CD4-positive, alpha-beta memory T cell (primary cell): ENCODE results near the gene SERHL2. TPM values are rescaled to one million over a fixed set of nuclear protein-coding genes. Genes with fewer than 3 reads are reported as not detected.
"Not testable (repeated sequence)": the region's sequence is repeated elsewhere in the genome, so short reads cannot be mapped to it uniquely, and the experiment has no call there.

Experiments
- CTCF ChIA-PET: fragments of 350-600 bp; sonication (Branson Sonifier 250); formaldehyde crosslinking; loops from one replicate; lab custom pipeline; 2021; ENCODE audit warnings: inconsistent platforms; ENCODE audit not compliant: partially characterized antibody; lab: Charles Lee
- POLR2A ChIA-PET: fragments of 350-600 bp; sonication (Branson Sonifier 250); formaldehyde crosslinking; loops from one replicate; lab custom pipeline; 2021; ENCODE audit not compliant: partially characterized antibody; lab: Charles Lee
- DNase-seq, 5 donors: peaks; one replicate each; pipeline versions ENCODE4 v3.0.0 to v3.0.0-alpha.2; 2020 to 2022; ENCODE audit warnings: mixed read lengths in 1 of 5
- H3K27ac ChIP-seq: one replicate; pipeline ENCODE4 v1.7.0; 2013; ENCODE audit warnings: low read depth, low read length
- H3K27me3 ChIP-seq: 2 replicates; pipeline ENCODE4 v1.7.0; 2013; ENCODE audit warnings: mild to moderate bottlenecking, low read length, moderate library complexity; ENCODE audit not compliant: insufficient read depth
- H3K36me3 ChIP-seq: 2 replicates; pipeline ENCODE4 v1.7.0; 2013; ENCODE audit warnings: mild to moderate bottlenecking, low read length, moderate library complexity; ENCODE audit not compliant: insufficient read depth
- H3K4me1 ChIP-seq: 2 replicates; pipeline ENCODE4 v1.7.0; 2013; ENCODE audit warnings: mild to moderate bottlenecking, low read length, moderate library complexity; ENCODE audit not compliant: insufficient read depth
- H3K4me3 ChIP-seq, 2 donors: one replicate each; pipeline ENCODE4 v1.7.0; 2013; ENCODE audit warnings: low read length in 2 of 2, mild to moderate bottlenecking in 1 of 2
- H3K9me3 ChIP-seq, 2 donors: one replicate each; pipeline ENCODE4 v1.7.0; 2013; ENCODE audit warnings: low read length in 2 of 2, control low read depth in 1 of 2; ENCODE audit not compliant: control insufficient read depth in 1 of 2
- H3K27ac Mint-ChIP-seq, 7 donors: one replicate each; pipeline ENCODE4 v1.8.0; 2020 to 2021; ENCODE audit warnings: mixed read lengths in 7 of 7, mild to moderate bottlenecking in 6 of 7, inconsistent platforms in 3 of 7, moderate library complexity in 3 of 7
- H3K27me3 Mint-ChIP-seq, 2 donors: one replicate each; pipeline ENCODE4 v1.8.0; 2020 to 2021; ENCODE audit warnings: mixed read lengths in 2 of 2
- H3K36me3 Mint-ChIP-seq, 2 donors: one replicate each; pipeline ENCODE4 v1.8.0; 2020 to 2021; ENCODE audit warnings: mixed read lengths in 2 of 2, inconsistent platforms in 1 of 2, mild to moderate bottlenecking in 1 of 2
- H3K4me1 Mint-ChIP-seq, 4 donors: one replicate each; pipeline ENCODE4 v1.8.0; 2020 to 2021; ENCODE audit warnings: mixed read lengths in 4 of 4, mild to moderate bottlenecking in 1 of 4
- H3K4me3 Mint-ChIP-seq, 8 donors: one replicate each; pipeline ENCODE4 v1.8.0; 2020 to 2021; ENCODE audit warnings: mixed read lengths in 8 of 8, mild to moderate bottlenecking in 7 of 8, moderate library complexity in 6 of 8, inconsistent platforms in 3 of 8
- H3K9me3 Mint-ChIP-seq, 8 donors: one replicate each; pipeline ENCODE4 v1.8.0; 2020 to 2021; ENCODE audit warnings: mixed read lengths in 8 of 8, mild to moderate bottlenecking in 5 of 8, inconsistent platforms in 3 of 8, moderate library complexity in 1 of 8
- intact Hi-C: fragments of 100-400 bp; cut with micrococcal nuclease; formaldehyde crosslinking; loops from one replicate; pipeline ENCODE4 v1.15.1; 2023
- polyA plus RNA-seq, 2 donors: library from polyadenylated mRNA; unstranded; fragments of 300-500 nt; fragmentation: Illumina TruSeq; gene quantifications; one replicate each; pipeline ENCODE4 v1.2.3, GENCODE V29; 2021
- total RNA-seq, 2 experiments: library from RNA; stranded (reverse); gene quantifications; one replicate each; pipeline ENCODE4 v1.2.3, GENCODE V29; 2021

SERHL2 gene
- total and polyA plus RNA-seq, 4 experiments from 2014 or later, result 0.26 to 0.81 (median 0.36) TPM; not detected in 1

GRCh38 chr22:42603427-42603826, 49.7 kb downstream of the SERHL2 start:
- H3K9me3 ChIP-seq, result no peaks in the 10 kb centered on the region
- no peaks in the 10 kb centered on the region for H3K27me3 ChIP-seq
- H3K4me3 Mint-ChIP-seq, result no peak overlapping the region
- intact Hi-C loops, result no loop called here
- H3K27ac ChIP-seq, result no peak overlapping the region
- CTCF ChIA-PET, result no interaction called here
- peaks cover 13 to 48% (median 23%) of the 10 kb centered on the region in 4 donors for H3K4me1 Mint-ChIP-seq
- no peak for DNase-seq
- H3K9me3 Mint-ChIP-seq, result no peaks in the 10 kb centered on the region
- peaks cover 8% of the 10 kb centered on the region for H3K4me1 ChIP-seq
- peaks cover 49 to 67% of the 10 kb centered on the region in 2 donors for H3K36me3 Mint-ChIP-seq
- H3K4me3 ChIP-seq, result no peak overlapping the region
- POLR2A ChIA-PET, result no interaction called here
- no peaks in the 10 kb centered on the region for H3K27me3 Mint-ChIP-seq
- peaks cover 55% of the 10 kb centered on the region for H3K36me3 ChIP-seq
- peak overlapping the region in 5 of 7 donors; percentile 9 to 82 (median 42) for H3K27ac Mint-ChIP-seq

DNA sequence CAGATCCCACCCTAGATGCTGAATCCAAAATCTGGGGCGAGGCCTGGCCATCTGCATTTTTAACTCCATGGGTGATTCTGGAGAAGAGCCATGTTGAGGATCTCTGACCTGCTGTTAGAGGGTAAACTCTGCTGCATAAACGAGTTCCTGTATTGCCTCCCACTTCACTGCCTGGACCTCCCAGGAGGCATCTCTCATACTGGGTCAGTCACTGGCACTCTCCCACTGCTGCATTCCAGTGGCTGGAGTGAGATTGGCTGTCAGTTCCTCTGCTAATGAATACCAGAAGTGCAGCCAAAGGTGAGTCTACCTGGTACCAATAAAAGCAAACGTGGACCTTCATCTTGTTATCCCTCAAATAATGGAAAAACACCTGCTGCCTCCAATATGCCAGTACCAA, 50.6 kb downstream of the SERHL2 start:
- H3K9me3 Mint-ChIP-seq, result no peaks in the 10 kb centered on the region
- Histone ChIP-seq H3K4me3 (no peak overlapping the region), H3K9me3 (no peaks in the 10 kb centered on the region), H3K36me3 (peaks cover 53% of the 10 kb centered on the region), H3K27me3 (no peaks in the 10 kb centered on the region), H3K27ac (no peak overlapping the region), H3K4me1 (peaks cover 18% of the 10 kb centered on the region)
- ChIA-PET CTCF (no interaction called here), POLR2A (no interaction called here)
- H3K4me1 Mint-ChIP-seq, result peaks cover 18 to 57% (median 27%) of the 10 kb centered on the region in 4 donors
- no peak for DNase-seq
- H3K36me3 Mint-ChIP-seq, result peaks cover 40 to 63% of the 10 kb centered on the region in 2 donors
- H3K27ac Mint-ChIP-seq, result peak overlapping the region in 1 of 7 donors; percentile 42
- intact Hi-C loops, result no loop called here
- no peaks in the 10 kb centered on the region for H3K27me3 Mint-ChIP-seq
- H3K4me3 Mint-ChIP-seq, result no peak overlapping the region

GRCh38 chr22:42607641-42608040, 53.9 kb downstream of the SERHL2 start:
- H3K27me3 ChIP-seq, H3K27ac ChIP-seq, intact Hi-C loops, DNase-seq, H3K9me3 ChIP-seq, H3K9me3 Mint-ChIP-seq, H3K4me3 ChIP-seq, H3K27ac Mint-ChIP-seq, POLR2A ChIA-PET, H3K27me3 Mint-ChIP-seq, H3K4me3 Mint-ChIP-seq, CTCF ChIA-PET: not testable (repeated sequence)
- Mint-ChIP-seq H3K4me1 (peaks cover 30 to 82% (median 49%) of the 10 kb centered on the region in 4 donors), H3K36me3 (peaks cover 28 to 55% of the 10 kb centered on the region in 2 donors)
- Histone ChIP-seq H3K36me3 (peaks cover 27% of the 10 kb centered on the region), H3K4me1 (peaks cover 50% of the 10 kb centered on the region)

GRCh38 chr22:42608136-42608822, 54.5 kb downstream of the SERHL2 start:
- Mint-ChIP-seq H3K9me3 (no peaks in the 10 kb centered on the region), H3K4me3 (peak overlapping the region in 1 of 8 donors; percentile 35), H3K36me3 (peaks cover 26 to 53% of the 10 kb centered on the region in 2 donors), H3K27me3 (no peaks in the 10 kb centered on the region), H3K27ac (peak overlapping the region in 1 of 7 donors; percentile 59), H3K4me1 (peaks cover 36 to 82% (median 54%) of the 10 kb centered on the region in 4 donors)
- CTCF ChIA-PET, result interaction anchor here (1.4 kb wide), 1 partner anchor 13 kb away, joined by 3 read pairs; no protein-coding TSS in a partner anchor
- Histone ChIP-seq H3K4me1 (peaks cover 56% of the 10 kb centered on the region), H3K27me3 (no peaks in the 10 kb centered on the region), H3K4me3 (no peak overlapping the region), H3K9me3 (no peaks in the 10 kb centered on the region), H3K27ac (no peak overlapping the region), H3K36me3 (peaks cover 21% of the 10 kb centered on the region)
- DNase-seq, result no peak
- POLR2A ChIA-PET, result interaction anchor here (1.5 to 2.2 kb wide), 2 partner anchors 12 to 23 kb away, joined by 4 to 6 read pairs; no protein-coding TSS in a partner anchor
- intact Hi-C loops, result no loop called here

GRCh38 chr22:42608823-42609361, 55.1 kb downstream of the SERHL2 start:
- Histone ChIP-seq H3K27me3 (no peaks in the 10 kb centered on the region), H3K9me3 (no peaks in the 10 kb centered on the region), H3K27ac (no peak overlapping the region), H3K4me3 (no peak overlapping the region), H3K36me3 (peaks cover 17% of the 10 kb centered on the region), H3K4me1 (peaks cover 62% of the 10 kb centered on the region)
- Mint-ChIP-seq H3K4me3 (peak overlapping the region in 2 of 8 donors; percentile 35 to 54), H3K27me3 (no peaks in the 10 kb centered on the region), H3K27ac (peak overlapping the region in 2 of 7 donors; percentile 44 to 65), H3K9me3 (no peaks in the 10 kb centered on the region), H3K36me3 (peaks cover 25 to 50% of the 10 kb centered on the region in 2 donors), H3K4me1 (peaks cover 36 to 84% (median 55%) of the 10 kb centered on the region in 4 donors)
- intact Hi-C loops, result no loop called here
- ChIA-PET POLR2A (interaction anchor here (1.5 to 2.2 kb wide), 2 partner anchors 13 to 24 kb away, joined by 4 to 6 read pairs; no protein-coding TSS in a partner anchor), CTCF (interaction anchor here (1.4 kb wide), 1 partner anchor 12 kb away, joined by 3 read pairs; no protein-coding TSS in a partner anchor)
- DNase-seq, result no peak

DNA sequence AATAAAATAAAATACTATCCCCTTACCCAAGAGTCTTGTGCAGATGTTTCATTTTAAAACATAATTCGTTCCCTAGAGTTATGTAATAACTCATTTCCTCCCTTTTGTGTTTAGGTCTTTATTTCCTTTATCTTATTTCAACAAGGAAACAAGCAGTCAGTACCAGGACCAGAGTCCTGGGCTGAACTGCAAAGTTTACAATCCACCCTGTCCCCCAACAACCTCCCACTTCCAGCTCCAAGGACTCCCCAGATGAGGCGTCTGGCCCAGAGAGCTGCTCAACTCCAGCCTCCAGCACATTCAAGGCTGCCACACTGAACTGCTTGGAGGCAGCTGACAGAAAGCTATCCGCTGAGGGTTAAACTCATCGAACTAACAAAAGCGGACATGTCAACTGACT, 56.4 kb downstream of the SERHL2 start:
- ChIA-PET CTCF (no interaction called here), POLR2A (interaction anchor here (0.5 to 2.2 kb wide), 4 partner anchors 14 to 670 kb away, joined by 3 to 6 read pairs (median 4); no protein-coding TSS in a partner anchor)
- Mint-ChIP-seq H3K4me1 (peaks cover 36 to 82% (median 61%) of the 10 kb centered on the region in 4 donors), H3K36me3 (peaks cover 20 to 54% of the 10 kb centered on the region in 2 donors), H3K27me3 (no peaks in the 10 kb centered on the region), H3K27ac (peak overlapping the region in 5 of 7 donors; percentile 7 to 81 (median 40)), H3K9me3 (peaks cover 0 to 5% (median 0%) of the 10 kb centered on the region in 8 donors), H3K4me3 (peak overlapping the region in 2 of 8 donors; percentile 38 to 43)
- DNase-seq, result no peak
- no peak overlapping the region for H3K27ac ChIP-seq
- H3K4me1 ChIP-seq, result peaks cover 58% of the 10 kb centered on the region
- H3K9me3 ChIP-seq, result no peaks in the 10 kb centered on the region
- intact Hi-C loops, result loop anchor here (10.0 kb wide), 3 partner anchors 405 to 535 kb away; partner anchors contain the start of genes NAGA, PACSIN2, PHETA2 and SMDT1
- no peak overlapping the region for H3K4me3 ChIP-seq
- H3K27me3 ChIP-seq, result no peaks in the 10 kb centered on the region
- peaks cover 9% of the 10 kb centered on the region for H3K36me3 ChIP-seq

GRCh38 chr22:42611051-42611450, 57.3 kb downstream of the SERHL2 start:
- H3K27ac Mint-ChIP-seq, result peak overlapping the region in 1 of 7 donors; percentile 72
- peaks cover 65% of the 10 kb centered on the region for H3K4me1 ChIP-seq
- DNase-seq, result no peak
- peaks cover 14 to 49% of the 10 kb centered on the region in 2 donors for H3K36me3 Mint-ChIP-seq
- no peak overlapping the region for H3K27ac ChIP-seq
- peaks cover 9% of the 10 kb centered on the region for H3K36me3 ChIP-seq
- no peaks in the 10 kb centered on the region for H3K27me3 Mint-ChIP-seq
- intact Hi-C loops, result loop anchor here (10.0 kb wide), 3 partner anchors 404 to 536 kb away; partner anchors contain the start of genes NAGA, PACSIN2, PHETA2 and SMDT1
- ChIA-PET POLR2A (no interaction called here), CTCF (interaction anchor here (1.2 kb wide), 1 partner anchor 30 kb away, joined by 3 read pairs; no protein-coding TSS in a partner anchor)
- no peaks in the 10 kb centered on the region for H3K9me3 ChIP-seq
- H3K4me3 ChIP-seq, result no peak overlapping the region
- peak overlapping the region in 4 of 8 donors; percentile 8 to 55 (median 38) for H3K4me3 Mint-ChIP-seq
- H3K4me1 Mint-ChIP-seq, result peaks cover 41 to 82% (median 61%) of the 10 kb centered on the region in 4 donors
- H3K9me3 Mint-ChIP-seq, result peaks cover 0 to 5% (median 0%) of the 10 kb centered on the region in 8 donors
- H3K27me3 ChIP-seq, result no peaks in the 10 kb centered on the region
